EH (cell line): ENCODE measurements around the gene NXPH2.

ENCODE experiments used
- DNase-seq: peaks from one replicate; pipeline ENCODE4 v3.0.0-alpha.2; 2015; ENCODE audit warnings: low read depth

Gene NXPH2

DNA sequence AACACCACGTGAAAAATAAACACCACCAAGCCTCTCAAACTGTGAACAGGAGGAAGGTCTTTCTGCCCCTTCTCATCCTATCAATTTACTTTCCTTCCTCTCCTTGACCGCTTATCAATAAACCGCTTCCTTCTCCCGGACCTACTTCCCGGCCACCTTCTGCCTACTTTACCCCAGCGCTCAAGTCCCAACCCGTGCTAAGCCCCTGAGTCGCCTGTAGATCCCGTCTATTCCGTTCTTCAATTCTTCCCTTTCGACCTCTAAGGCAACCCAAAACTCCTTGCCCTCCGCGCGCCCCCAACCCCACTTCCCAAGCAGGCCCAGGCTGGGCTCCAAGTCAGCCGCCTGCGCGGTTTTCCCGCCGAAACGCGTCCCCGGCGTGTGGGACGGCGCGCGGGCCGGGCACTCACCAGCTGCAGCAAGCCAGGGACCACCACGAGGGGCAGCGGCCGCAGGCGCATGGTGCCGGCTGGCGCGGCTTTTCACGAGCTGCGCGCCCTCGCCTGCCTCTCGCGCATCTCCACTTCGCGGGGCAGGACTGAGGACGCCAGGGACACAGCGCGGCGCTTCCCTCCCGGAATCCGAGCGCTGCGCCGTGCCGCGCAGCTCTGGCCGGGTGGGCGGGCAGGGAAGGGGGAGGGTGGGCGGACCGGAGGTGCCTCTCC, at the start of gene NXPH2:
TSS of gene NXPH2 (minus strand) at position 610 of the 665 bp plus-strand sequence. CDS start at position 461, 149 bp downstream.
- no peak for DNase-seq

DNA sequence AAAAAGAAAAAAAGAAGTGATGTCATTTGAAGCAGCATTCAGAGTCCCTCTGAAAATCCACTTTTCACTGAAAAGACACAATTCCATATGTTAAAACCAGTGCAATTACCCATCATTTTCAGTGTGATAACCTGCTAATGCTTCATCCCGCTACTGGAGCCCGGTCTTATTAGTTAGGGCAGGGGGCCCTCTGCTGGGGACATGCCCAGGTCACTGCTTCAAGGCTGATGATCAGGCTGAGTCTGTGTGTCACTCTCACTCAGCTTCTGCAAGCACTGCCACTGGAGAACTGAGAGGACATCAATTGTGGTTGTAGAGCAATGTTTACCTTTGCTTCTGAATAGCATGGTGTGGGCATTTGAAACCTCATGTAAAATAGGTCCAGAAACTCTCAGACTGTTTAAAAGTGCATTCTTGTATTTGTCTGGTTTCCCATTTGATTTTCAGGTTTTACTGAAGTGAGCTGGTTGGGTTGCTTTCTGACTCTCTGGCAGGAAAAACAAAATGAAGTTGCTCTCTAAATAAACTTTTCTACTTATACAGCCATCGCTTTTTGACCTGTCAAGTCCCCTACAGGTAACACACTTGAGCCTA, 49.2 kb upstream of the NXPH2 start:
- peak; percentile 12 for DNase-seq

DNA sequence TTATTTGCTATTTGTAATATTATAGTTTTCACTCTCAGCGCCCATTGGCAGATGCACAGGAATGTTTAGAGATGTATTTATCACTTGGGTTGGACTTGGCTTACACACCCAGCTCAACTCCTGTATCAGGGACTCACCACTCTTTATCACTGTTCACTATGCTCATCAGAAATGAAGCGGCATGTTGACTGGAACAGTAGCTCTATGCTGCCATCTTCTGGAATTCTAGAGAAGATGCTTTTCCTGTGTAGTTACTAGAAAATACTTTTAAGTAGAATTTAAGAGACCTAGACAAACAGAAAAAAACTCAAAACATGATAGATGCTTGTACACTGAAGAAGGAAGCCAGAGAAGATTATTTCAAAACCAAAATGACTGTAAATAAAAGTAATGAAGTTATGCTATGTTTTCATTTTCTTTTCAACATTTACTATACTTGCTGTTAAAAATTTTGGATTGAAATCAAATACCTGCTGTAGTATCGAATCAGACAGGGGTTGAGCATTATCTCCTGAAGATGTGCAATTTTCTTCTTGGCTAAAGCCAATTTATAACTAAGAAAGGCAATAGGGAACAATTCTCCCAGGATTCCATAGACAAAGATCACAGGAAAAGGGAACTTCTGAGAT, 47.4 kb upstream of the NXPH2 start:
- DNase-seq = peak; percentile 63

DNA sequence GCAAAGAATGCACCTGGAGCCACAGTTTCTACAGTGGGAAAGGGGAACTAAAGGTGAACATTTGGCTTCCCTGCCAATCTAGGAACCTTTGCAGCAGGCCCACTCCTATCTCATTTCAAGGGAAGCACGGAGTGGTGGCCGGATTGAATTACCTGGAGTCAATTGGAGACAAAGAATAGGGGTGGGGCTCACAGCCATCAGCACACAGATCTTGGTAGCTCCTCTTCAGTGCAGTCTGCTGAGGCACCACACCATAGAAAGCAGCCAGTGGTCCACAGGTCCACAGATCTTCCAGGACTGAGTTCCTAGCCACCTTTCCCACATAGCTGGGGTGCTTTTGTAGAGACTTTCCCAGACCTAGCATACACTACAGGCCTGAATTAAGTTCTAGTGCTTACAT, 43.5 kb upstream of the NXPH2 start:
- no peak for DNase-seq

DNA sequence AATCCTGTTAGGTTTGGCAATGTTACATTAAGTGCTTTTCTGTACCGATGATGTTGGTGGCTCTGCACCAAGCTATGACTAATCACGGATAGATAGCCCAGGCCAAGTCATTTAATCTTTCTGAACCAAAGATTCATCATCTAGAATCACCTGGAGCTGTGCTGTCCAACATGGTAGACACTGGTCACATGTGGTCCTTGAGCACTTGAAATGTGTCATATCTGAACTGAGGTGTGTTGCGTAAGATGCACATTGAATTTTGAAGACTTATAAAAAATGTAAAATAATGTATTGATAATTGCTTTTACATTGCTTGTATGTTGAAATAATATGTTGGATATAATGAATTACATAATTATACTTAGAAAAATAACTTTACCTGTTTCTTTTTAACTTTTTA, 39.8 kb upstream of the NXPH2 start:
- DNase-seq = no peak

DNA sequence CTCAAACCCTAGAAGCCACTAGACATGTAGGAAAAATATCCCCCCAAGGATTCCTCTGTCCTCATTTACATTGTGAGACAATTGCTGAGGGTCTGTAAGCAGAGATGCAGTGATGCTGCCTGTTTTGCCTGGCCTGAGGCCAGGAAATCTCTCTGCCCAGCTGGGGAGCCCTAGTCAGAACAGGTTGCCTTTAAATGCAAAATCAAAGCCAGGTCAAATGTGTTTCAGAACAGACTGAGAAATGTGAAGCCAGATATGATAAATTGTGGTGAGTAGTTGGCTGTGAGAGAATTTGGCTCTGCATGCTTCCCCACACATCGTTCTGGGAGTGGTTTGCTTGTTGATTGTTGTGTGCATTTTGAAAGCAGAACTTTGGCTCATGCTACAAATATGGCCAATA, 38.4 kb upstream of the NXPH2 start:
- DNase-seq = no peak

DNA sequence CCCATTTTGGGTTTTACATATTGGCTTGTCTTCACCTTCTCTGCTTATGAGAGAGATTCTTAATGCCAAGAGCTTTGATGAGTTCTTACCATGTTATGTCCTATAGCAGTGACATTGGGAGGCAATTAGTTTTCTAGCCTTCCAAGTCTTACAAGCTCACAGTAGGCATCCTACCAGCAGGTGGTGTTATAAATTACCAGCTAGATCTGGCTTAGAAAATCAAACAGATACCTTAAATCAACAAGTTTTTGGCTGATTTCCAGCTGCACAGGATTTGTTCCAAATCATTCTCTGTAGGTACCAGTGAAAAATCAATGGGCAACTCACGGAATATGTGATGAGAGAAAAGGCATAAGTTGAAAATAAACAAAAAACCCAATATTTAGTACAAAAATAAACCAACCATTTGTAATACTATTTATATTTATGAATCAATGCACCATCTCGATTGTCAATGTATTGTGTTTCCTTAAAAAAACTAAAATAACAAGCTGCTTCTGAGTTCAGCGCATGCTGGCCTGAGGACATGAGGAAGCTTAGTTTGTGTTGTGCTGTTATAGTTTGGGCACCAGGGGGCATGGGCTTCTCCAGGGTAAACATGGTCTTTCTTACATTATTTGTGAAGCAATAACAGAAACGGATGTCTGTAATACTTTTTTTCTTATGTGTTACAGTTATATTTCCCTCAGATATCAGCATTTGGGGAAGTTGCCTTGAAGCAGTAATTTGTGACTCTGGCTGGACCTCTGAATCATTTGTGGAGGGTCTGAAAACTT, 34.1 kb upstream of the NXPH2 start:
- DNase-seq = no peak

DNA sequence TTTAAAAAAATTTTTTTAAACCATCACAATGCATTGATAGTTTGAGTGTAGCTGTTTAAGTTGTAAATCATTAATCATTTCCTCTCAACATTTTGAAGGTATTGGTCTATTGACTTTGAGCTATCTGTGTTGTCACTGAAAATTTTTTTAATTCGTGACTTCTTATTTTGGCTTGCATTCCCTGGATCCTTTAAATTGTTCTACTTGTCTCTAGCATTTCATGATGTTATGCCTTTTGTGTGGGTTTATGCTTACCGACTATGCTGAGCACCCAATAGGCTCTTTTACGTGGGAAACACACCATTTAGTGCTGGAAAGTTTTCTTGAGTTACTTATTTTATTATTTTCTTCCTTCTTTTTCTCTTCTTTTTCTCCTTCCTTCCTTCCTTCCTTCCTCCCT, 31.2 kb upstream of the NXPH2 start:
- no peak for DNase-seq

DNA sequence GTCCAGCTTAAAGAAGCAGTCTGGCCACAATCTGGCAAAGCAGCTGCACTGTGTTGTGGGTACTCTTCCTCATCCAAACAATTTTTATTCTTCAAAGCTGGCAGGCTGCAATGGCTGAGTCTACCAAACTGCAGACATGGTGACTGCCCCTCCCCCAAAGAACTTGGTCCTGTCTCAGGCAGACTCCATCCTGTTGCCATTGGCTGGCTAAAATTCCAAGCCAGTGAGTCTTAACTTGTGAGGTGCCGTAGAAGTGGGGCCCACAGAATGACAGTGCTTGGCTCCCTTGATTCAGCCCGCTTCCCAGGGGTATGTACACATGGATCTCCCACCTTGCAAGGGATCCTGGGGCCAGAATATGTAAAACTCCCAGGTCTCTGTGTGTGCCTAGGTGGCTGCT, 14.5 kb upstream of the NXPH2 start:
- DNase-seq = peak; percentile 1

DNA sequence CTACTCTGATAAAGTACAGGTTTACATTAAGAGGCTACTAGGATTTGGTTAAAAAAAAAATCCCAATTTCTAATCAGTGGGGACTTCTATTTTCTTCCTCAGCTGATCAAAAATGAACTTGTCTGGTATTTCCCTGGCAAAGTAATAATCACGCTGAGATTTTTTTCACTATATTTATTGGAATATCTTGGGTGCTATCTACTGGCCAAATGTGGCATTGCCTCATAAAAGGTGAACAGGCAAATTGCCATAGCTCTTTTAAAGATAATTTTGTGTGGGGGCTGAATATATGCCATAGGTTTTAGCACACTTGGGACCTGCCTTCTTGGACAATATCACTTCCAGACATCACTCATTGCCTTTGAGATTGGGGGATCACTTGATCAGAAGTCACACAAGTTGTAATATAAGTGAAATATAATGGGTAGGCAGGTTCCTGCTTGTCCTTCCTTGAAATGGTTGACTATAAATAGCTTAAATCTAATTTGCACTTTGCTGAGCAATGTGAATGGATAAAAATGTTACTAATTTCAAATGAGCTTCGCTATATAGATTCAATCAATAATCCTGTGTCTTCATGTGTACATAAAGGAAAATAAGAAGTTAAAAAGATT, 7.0 kb upstream of the NXPH2 start:
- DNase-seq = peak; percentile 27

DNA sequence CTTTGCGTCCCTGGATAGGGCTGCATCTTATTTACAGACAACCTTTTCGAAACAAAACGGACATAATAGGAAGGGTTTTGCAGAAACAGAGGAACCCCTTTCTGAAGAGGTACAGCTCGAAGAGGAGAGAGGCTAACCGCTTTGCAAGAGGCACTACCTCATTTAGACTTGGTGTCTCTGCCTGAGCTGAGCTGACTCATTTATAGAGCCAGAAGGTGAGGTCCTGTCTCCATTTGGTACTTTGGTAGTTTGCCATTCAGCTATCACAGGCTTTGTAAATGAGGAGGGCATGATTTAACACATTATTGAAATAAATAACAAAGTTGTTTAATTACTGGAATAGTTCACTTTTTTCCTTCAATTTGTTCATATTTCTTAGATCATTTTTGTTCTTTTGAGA, 2.2 kb upstream of the NXPH2 start:
- no peak for DNase-seq

DNA sequence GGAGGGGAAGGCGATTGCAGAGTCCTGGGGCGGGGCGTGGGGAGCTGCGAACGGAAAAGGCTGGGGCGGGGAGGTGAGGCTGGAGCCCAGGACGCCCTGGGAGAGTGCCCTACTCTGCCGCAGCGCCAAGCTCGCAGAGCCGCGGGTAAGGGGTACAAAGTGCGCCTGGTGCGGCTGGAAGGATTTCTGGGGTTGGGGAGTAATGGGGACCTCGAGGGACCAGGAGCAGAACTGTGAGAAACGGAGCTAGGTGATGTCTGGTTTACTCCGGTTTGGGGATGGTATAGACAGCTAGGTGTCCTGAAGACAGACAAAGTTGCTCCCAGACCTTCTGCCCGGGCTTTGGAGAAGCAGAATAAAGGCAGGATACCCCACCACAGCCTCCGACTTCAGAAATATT, 718 bp upstream of the NXPH2 start:
- no peak for DNase-seq

DNA sequence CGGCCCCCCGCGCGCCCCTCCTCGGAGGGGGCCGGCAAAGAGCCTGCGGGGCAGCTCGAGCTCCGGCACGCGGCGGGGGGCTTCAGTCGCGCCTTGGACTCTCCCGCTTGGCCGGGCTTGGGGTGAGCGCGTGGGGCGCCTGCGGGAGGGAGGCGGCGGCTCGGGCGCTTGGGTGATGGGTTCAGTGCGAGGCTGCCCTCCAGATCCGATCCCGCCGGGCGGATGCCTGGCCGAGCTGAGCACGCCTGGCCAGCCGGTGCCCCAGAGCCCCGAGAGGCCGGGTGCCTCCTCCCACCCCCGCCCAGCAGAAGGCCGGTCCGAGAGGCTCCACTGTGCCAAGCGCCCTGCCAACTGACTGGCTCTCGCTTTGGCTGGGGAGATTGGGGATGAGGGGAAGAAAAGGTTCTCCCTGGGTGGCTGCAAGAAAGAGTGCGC, 273 bp upstream of the NXPH2 start:
- DNase-seq = no peak

DNA sequence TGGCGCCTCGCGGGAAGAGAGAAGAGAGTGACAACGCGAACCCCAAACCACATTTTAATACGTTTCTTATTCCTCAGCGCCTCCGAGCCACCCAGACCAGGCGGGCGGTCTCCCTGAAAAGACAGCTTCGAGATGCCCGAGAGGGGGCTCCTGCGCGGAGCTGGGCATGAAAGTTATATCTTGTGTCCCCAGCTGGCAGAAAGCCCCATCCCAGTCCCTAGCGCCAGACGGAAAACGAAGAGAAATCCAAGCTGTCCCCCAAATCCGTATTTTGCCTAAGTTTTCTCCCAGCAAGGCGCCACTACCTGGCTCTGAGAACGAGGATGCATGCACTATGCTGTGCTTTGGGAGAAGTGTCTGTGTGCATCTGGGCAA, 797 bp downstream of the NXPH2 start:
- no peak for DNase-seq

DNA sequence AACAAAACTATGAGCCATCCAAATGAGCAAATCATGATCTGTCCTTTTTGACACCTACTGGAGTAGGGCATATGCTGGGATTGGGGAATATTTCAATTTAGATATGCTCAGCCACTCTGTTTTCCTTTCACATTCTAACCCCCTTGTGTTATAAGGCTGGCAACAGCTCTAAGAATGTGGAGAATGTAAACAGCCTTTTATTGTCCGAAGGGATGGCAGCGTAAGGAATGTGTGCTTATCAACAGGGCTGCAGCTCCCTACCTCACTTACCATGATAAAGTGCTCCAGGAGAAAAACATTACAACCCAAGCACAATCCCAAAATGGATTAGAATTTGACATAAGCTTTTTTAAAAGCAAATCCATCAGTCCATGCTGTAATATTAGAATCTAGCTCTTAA, 2.2 kb downstream of the NXPH2 start:
- peak; percentile 37 for DNase-seq

DNA sequence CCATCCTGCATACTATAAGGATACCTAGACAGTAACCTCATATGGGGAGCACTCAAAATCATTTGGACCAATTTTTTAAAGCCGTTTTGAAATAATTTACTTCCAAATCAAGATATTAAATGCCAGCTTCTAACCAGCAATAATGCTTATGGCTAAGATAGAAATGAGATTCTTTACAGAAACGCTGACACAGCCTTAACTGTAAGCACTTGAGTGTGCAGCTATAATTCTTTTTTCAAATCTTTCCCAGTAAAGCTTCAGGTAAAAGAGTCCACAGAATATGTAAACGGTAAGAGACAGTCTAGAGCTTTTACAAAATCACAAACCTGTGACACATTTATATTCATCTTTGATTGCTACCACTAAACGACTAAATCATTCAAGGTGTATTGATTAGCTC, 4.5 kb downstream of the NXPH2 start:
- no peak for DNase-seq

DNA sequence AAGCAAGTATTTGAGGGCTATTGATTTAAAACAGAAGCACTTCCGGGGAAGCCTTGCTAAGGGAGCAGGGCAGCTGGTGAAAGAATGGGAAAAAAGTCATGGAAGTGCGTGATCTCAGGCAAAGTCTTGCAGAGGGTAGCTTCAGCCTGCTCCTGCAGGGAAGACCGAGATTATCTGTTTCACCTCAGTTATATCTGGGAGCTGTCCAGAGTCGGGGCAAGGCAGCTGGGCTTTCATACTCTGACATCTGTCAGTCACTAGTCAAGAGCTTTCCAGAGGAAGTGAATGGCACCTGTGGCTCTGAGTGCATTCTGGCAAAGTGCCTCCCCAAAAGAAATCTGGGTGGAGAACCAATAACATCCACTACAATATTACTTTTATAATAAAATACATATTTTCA, 8.7 kb downstream of the NXPH2 start:
- DNase-seq = no peak

DNA sequence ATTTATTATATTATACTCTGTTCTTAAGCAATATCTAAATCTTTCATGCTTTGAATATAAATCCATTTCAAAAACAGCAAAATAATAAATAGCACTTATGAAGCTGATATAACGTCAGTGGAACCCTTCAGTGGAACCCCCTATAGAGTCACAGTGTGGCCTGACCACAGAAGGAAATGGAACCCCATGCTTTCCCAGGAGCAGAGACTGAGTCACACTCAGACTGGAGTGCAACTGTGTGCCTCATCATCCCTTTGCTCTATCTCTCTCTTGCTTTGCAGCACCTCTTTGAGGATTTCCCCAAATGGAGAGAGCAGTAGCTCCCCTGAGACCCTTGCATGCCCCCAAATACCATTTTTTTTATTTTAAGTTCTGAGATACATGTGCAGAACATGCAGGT, 13.1 kb downstream of the NXPH2 start:
- no peak for DNase-seq

DNA sequence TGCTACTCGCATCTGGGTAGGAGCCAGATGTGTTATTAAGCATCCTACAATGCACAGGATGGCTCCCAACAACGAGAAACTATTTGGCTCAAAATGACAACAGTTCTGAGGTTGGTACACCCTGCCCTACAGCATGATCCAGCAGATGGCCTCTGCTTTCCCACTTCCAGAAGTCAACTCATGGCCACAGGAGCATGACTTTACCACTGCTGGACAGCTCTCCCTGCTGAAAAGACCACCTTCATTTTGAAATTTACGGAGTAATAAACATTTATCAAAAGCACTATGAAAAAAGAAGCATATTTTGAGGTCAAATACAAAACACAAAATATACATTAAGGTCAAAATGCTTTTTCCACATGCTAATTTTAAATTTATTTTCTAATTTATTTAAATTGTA, 13.7 kb downstream of the NXPH2 start:
- DNase-seq = no peak

DNA sequence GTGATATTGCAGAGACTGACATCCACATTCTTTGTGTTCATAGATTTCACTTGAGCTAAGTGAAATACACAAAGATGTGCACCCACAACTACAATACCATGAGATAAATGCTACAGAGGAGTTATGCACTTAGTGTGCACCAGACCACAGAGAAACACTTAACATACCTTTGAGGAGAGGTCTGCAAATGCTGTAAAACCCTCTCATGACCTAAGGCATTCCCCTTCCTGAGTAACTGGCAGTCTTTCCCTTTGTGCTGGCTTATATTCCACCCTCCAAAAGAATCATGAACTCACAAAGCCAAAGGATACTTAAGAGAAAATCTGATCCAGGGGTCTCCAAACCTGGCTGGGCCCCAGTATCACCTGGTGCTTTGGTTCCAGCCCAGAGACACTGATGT, 16.2 kb downstream of the NXPH2 start:
- DNase-seq = no peak

DNA sequence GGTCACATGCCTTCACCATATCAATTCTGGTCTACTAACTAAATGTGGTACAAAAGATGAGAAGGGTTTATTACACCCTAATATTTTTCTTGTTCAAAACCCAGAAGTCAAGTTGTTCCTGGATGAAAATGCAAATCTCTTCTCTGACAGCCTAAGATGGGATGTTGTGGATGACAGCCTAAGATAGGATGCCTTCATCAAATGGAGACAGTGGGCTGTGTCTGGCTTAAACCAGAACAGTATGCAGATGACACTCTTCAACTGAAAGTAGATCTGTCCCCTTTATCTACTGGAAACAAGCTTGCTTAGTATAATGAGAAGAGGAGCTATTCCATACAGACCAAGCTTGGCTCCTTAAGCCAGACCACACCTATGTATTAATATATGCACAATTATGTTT, 17.7 kb downstream of the NXPH2 start:
- DNase-seq = no peak

DNA sequence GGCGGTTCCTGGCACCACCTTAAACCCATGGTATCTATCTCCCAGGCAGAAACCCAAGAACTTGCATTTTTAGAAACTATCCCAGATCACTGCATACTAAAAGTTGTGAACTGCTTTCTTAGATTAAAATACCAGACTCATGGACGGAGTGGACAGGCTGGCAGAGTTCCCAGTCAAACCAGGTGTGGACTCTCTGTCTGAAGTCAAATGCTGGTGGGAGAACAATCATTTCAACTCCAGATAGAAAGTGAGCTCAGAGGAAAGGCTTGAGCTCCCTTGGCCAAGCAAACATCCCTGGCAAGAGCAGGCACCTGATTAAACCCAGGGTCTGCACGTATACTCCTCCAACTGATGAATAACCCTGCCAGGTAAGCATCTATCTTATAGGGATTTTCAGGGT, 19.5 kb downstream of the NXPH2 start:
- no peak for DNase-seq

DNA sequence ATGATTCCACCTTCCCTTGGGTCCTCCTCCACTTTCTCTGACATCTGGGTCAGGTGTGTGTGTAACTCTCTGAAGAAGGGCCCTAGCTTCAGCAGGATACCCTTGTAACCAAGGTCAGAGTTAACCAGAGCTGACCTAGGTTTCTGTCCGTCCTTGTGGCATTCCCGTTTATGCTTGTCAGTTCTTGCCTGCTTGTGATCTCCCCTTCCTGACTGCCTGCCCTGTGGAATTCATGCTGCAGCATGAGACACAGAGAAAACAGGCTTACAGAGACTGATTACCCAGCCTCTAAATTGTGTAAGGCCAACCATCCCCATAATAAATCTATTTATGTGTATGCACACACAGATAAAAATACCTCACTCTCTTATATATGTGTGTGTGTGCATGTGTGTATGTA, 22.8 kb downstream of the NXPH2 start:
- no peak for DNase-seq
